Ovary (tissue), 9 donors: ENCODE data around the gene SF3A2. TPM values are rescaled to one million over a fixed set of nuclear protein-coding genes. Genes with fewer than 3 reads are reported as not detected.

Source experiments
- DNase-seq, 5 donors: peaks; one replicate each; pipeline ENCODE4 v3.0.0-alpha.2; 2019 to 2020
- H3K27ac ChIP-seq, 2 donors: fragments of 200-600 bp; one replicate each; pipeline versions ENCODE4 v1.5.1 to v1.8.0; 2019 to 2022
- H3K27me3 ChIP-seq: fragments of 200-600 bp; one replicate; pipeline ENCODE4 v1.8.0; 2022
- H3K36me3 ChIP-seq: fragments of 200-600 bp; sonication (generic); one replicate; pipeline ENCODE4 v1.5.1; 2019
- H3K4me1 ChIP-seq: one replicate; pipeline ENCODE4 v1.8.1; 2013; ENCODE audit warnings: mild to moderate bottlenecking, moderate library complexity; ENCODE audit not compliant: insufficient read depth
- H3K4me3 ChIP-seq: fragments of 200-600 bp; sonication (generic); one replicate; pipeline ENCODE4 v1.5.1; 2017
- H3K9me3 ChIP-seq, 2 donors: fragments of 200-600 bp in 1 of 2; sonication (generic) in 1 of 2; one replicate each; pipeline versions ENCODE4 v1.5.1 to v1.8.1; 2013 to 2019; ENCODE audit warnings: mild to moderate bottlenecking in 1 of 2, moderate library complexity in 1 of 2
- CTCF ChIP-seq, 3 donors: fragments of 450-650 bp in 2 of 3; fragments of 200-600 bp in 1 of 3; IDR thresholded peaks; one replicate each; pipeline versions ENCODE4 v1.5.1 to v1.8.0; 2016 to 2022; ENCODE audit warnings: antibody characterized with exemption in 3 of 3, mild to moderate bottlenecking in 1 of 3
- EP300 ChIP-seq: sonication (generic); formaldehyde crosslinking; IDR thresholded peaks from one replicate; pipeline ENCODE4 v1.6.1; 2017; ENCODE audit warnings: antibody characterized with exemption
- POLR2A ChIP-seq: fragments of 450-650 bp; IDR thresholded peaks from one replicate; pipeline ENCODE4 v1.6.1; 2017; ENCODE audit warnings: antibody characterized with exemption, mild to moderate bottlenecking, moderate library complexity
- WGBS, 3 donors: extraction: QIAGEN DNeasy Blood & Tissue Kit in 1 of 3; methylation state at CpG; one replicate each; pipeline versions ENCODE4 v1.1.5 to v1.1.7; 2013 to 2017; 5-methylcytosine and 5-hydroxymethylcytosine counted together
- intact Hi-C, 4 donors: fragments of 100-400 bp; cut with DNase I; formaldehyde crosslinking; loops; one replicate each; pipeline versions ENCODE4 v1.11.0 to v1.15.1; 2022 to 2023
- polyA plus RNA-seq, 2 donors: library from polyadenylated mRNA; stranded (reverse); fragments of 200-250 nt in 1 of 2; fragments of 350-450 nt in 1 of 2; fragmentation: Illumina TruSeq in 1 of 2; extraction: RNeasy Lipid Tissue Mini Kit (QIAGEN cat#74804) in 1 of 2; gene quantifications; one replicate each; pipeline ENCODE4 v1.2.3, GENCODE V29; 2013 to 2014
- total RNA-seq, 7 donors: library from RNA; depleted of rRNA in 2 of 7; stranded (reverse); fragments of >200 nt in 2 of 7; fragmentation: NEBNext Ultra II Directional in 3 of 7; extraction: Animal tissue kit (Norgen Biotek cat#: 25700) in 3 of 7; gene quantifications; one replicate each; pipeline versions ENCODE4 v1.1.0 to v1.2.4, GENCODE V29; 2016 to 2023
- donor health status: DM: no; HTN: no; CAD: no; lungs with moderate emphysema.
- donor health status: DM: no; HTN: no; CAD: no.
- donor health status: Bipolar disorder and iron deficiency.
- donor health status: DM: yes; HTN: yes; CAD: no.
- donor health status: DM: no; HTN: no; CAD: no.
- donor health status: DM: yes; HTN: yes; CAD: no.

The SF3A2 gene
- total and polyA plus RNA-seq, 9 donors = 13.7 to 137 (median 89.8) TPM

GRCh38 chr19:2212861-2213711, 23.5 kb upstream of the SF3A2 start:
- Histone ChIP-seq H3K27me3 (no peaks in the 10 kb centered on the region), H3K4me3 (no peak overlapping the region), H3K36me3 (no peaks in the 10 kb centered on the region), H3K9me3 (no peaks in the 10 kb centered on the region), H3K4me1 (no peaks in the 10 kb centered on the region), H3K27ac (no peak overlapping the region)
- TF ChIP-seq EP300 = no peak
- TF ChIP-seq CTCF (IDR thresholded peaks at IDR 0.05) = no peak
- no peak for TF ChIP-seq POLR2A
- no peak for DNase-seq
- WGBS, 3 donors = 87 to 95% (median 89%) methylated on average over 18 to 21 of the region's 21 CpGs
- intact Hi-C loops = no loop called here

GRCh38 chr19:2213799-2214198, 22.8 kb upstream of the SF3A2 start:
- no peak overlapping the region for H3K27ac ChIP-seq
- WGBS, 3 donors = 79 to 84% (median 80%) methylated on average over 26 of the region's 26 CpGs
- H3K27me3 ChIP-seq = no peaks in the 10 kb centered on the region
- H3K9me3 ChIP-seq = no peaks in the 10 kb centered on the region
- DNase-seq = no peak
- no peaks in the 10 kb centered on the region for H3K36me3 ChIP-seq
- no peak for TF ChIP-seq EP300
- TF ChIP-seq CTCF (IDR thresholded peaks at IDR 0.05) = no peak
- no peak for TF ChIP-seq POLR2A
- H3K4me1 ChIP-seq = no peaks in the 10 kb centered on the region
- H3K4me3 ChIP-seq = no peak overlapping the region
- intact Hi-C loops = no loop called here

- TF ChIP-seq POLR2A = no peak
- TF ChIP-seq CTCF (IDR thresholded peaks at IDR 0.05) = no peak
- TF ChIP-seq EP300 = no peak
- intact Hi-C loops = no loop called here
- Histone ChIP-seq H3K36me3 (no peaks in the 10 kb centered on the region), H3K9me3 (no peaks in the 10 kb centered on the region), H3K4me3 (no peak overlapping the region), H3K27me3 (no peaks in the 10 kb centered on the region), H3K27ac (no peak overlapping the region), H3K4me1 (no peaks in the 10 kb centered on the region)
- 79 to 91% (median 80%) methylated on average over 11 to 17 of the region's 17 CpGs for WGBS, 3 donors
- no peak for DNase-seq
Observed at GRCh38 chr19:2214251-2214650, 22.4 kb upstream of the SF3A2 start.

GRCh38 chr19:2215281-2215751, 21.3 kb upstream of the SF3A2 start:
- 73 to 75% (median 74%) methylated on average over 31 of the region's 31 CpGs for WGBS, 3 donors

More at GRCh38 chr19:2215281-2215751, 21.3 kb upstream of the SF3A2 start:
- Histone ChIP-seq H3K4me3 (no peak overlapping the region), H3K27ac (no peak overlapping the region), H3K36me3 (no peaks in the 10 kb centered on the region), H3K4me1 (no peaks in the 10 kb centered on the region), H3K27me3 (no peaks in the 10 kb centered on the region), H3K9me3 (no peaks in the 10 kb centered on the region)
- DNase-seq = no peak
- TF ChIP-seq CTCF (IDR thresholded peaks at IDR 0.05) (no peak), EP300 (no peak), POLR2A (no peak)
- intact Hi-C loops = no loop called here
